Neutrophil (primary cell): ENCODE results near the gene PPFIBP2.

Experiments used
- H3K27ac ChIP-seq: fragments of 200-600 bp; sonication (generic); 2 replicates; pipeline ENCODE4 v1.5.1; 2016; ENCODE audit warnings: mild to moderate bottlenecking, moderate library complexity
- H3K27me3 ChIP-seq: fragments of 200-600 bp; sonication (generic); 2 replicates; pipeline ENCODE4 v1.6.0; 2016; ENCODE audit warnings: mild to moderate bottlenecking
- H3K36me3 ChIP-seq: fragments of 200-600 bp; sonication (generic); 2 replicates; pipeline ENCODE4 v1.5.1; 2017
- H3K4me1 ChIP-seq, 2 experiments: fragments of 200-600 bp in 1 of 2; sonication (generic) in 1 of 2; 1 replicate in 1 of 2; 2 replicates in 1 of 2; pipeline versions ENCODE4 v1.5.1 to v1.6.1; 2013 to 2016; ENCODE audit warnings: low read depth in 1 of 2, low read length in 1 of 2, mild to moderate bottlenecking in 1 of 2, moderate library complexity in 1 of 2; ENCODE audit not compliant: control insufficient read depth in 1 of 2, insufficient read depth in 1 of 2
- H3K4me3 ChIP-seq, 2 experiments: fragments of 200-600 bp in 1 of 2; sonication (generic) in 1 of 2; 1 replicate in 1 of 2; 2 replicates in 1 of 2; pipeline ENCODE4 v1.5.1; 2013 to 2016; ENCODE audit warnings: low read depth in 1 of 2, low read length in 1 of 2, mild to moderate bottlenecking in 1 of 2, moderate library complexity in 1 of 2
- H3K9me3 ChIP-seq: fragments of 200-600 bp; sonication (generic); 2 replicates; pipeline ENCODE4 v1.5.1; 2016
- CTCF ChIP-seq: fragments of 200-600 bp; sonication (generic); IDR thresholded peaks from 2 replicates; pipeline ENCODE4 v1.5.1; 2016; ENCODE audit warnings: antibody characterized with exemption

Gene PPFIBP2

DNA sequence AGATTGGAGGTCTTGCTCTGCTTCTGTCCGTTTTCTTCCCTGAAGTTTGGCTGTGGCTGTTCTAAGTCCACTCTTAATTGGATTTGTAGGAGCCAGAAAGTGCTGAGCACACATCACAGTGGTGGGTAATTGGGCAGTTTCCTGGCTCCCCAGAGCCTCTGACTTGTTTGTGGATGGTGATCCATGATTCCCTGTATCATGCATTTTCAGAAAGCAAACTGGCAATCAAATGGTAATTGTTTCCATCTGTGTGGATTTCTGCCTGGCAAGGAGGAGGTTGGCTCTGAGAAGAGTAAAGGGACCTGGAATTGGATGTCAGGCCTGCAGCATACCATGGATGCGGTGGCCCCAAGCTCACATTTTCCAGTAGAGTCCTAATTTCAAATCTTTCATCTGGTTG is 49.5 kb downstream of the PPFIBP2 start:
- no peaks in the 10 kb centered on the region for H3K4me1 ChIP-seq
- H3K27ac ChIP-seq, result no peak overlapping the region
- H3K36me3 ChIP-seq, result no peaks in the 10 kb centered on the region
- no peaks in the 10 kb centered on the region for H3K9me3 ChIP-seq
- no peak for TF ChIP-seq CTCF
- no peak overlapping the region for H3K4me3 ChIP-seq
- peaks cover 12% of the 10 kb centered on the region for H3K27me3 ChIP-seq

DNA sequence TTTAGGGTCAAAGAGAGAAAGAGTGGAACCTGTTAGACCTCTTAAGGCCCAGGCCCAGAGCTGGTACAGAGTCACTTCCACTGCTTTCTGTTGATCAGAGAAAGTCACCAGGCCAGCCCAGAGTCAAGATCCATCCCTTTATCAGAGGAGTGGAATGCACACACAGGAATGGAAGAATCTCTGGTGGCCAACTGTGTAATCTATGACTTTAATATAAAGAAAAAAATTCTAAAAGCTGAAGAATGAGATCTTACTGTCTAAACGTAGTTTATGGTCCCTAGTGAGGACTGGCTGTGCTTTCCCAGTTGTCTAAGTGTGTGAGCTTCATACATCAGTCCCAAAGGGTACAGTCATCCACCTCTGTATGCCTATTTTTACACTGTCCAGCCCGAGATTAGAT is 51.0 kb downstream of the PPFIBP2 start:
- Histone ChIP-seq H3K9me3 (no peaks in the 10 kb centered on the region), H3K36me3 (no peaks in the 10 kb centered on the region), H3K27me3 (peaks cover 15% of the 10 kb centered on the region), H3K4me1 (no peaks in the 10 kb centered on the region), H3K27ac (no peak overlapping the region), H3K4me3 (no peak overlapping the region)
- TF ChIP-seq CTCF, result no peak

DNA sequence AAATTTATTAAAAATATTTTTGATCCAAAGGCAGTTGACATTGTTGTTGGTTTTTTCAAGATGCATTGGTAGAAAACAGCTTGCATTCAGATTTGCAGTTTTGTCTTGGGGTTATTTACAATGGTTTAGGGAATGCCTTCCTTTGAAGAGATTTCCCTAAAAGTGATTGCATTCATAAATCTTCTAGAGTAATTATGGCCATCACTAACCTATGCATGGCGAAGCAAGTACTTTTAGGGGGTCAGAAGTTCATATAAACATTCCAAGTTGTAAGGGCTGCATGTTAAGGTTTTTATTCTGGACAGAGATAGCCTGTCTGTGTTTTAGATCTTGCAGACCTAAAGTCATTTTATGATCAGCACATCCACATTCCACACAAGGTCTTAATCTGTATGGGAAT is 53.5 kb downstream of the PPFIBP2 start:
- H3K4me3 ChIP-seq, result no peak overlapping the region
- H3K27me3 ChIP-seq, result peaks cover 22% of the 10 kb centered on the region
- TF ChIP-seq CTCF, result no peak
- no peaks in the 10 kb centered on the region for H3K36me3 ChIP-seq
- H3K27ac ChIP-seq, result no peak overlapping the region
- H3K9me3 ChIP-seq, result no peaks in the 10 kb centered on the region
- H3K4me1 ChIP-seq, result peaks cover 0 to 6% of the 10 kb centered on the region in 2 experiments

DNA sequence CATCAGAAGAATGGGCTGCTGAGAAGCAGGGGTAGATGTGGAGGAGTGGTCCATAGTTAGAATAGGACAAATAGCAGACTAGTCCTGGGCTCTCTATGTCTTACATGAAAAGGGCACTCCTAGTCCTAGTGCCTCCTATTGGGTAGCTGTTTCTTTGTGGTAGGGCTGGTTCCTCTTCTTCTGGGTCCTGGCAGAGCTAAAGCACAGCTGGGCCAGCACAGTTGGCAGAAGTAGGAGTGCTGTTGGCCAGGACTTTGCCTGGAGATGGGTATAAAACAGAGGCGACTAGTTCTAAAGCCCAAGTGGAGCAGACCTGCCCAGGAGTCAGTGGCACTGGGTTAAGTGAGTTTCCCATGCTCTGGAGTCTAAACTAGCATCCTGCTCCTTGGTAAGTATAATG is 55.2 kb downstream of the PPFIBP2 start:
- Histone ChIP-seq H3K27ac (no peak overlapping the region), H3K9me3 (no peaks in the 10 kb centered on the region), H3K4me3 (no peak overlapping the region), H3K27me3 (peaks cover 31% of the 10 kb centered on the region), H3K4me1 (peaks cover 0 to 15% of the 10 kb centered on the region in 2 experiments), H3K36me3 (no peaks in the 10 kb centered on the region)
- no peak for TF ChIP-seq CTCF

DNA sequence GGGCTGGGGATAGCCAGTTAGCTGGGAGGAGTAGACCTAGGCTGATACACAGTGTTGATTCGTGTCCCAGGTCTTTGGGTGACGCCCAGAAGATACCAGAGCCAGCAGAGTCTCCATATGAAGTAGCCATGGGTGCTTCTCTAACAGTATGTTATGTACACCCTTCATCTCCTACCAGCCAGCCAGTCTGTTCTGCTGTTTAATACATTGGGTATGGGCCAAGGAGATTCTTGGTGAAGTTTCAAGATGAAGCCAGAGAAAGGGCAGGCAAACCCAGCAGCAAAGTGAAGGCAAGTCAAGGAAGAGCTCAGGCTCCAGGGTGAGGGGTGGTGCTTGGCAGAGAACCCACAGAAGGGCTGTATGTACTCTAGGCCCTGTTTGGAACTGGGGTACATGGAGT is 56.4 kb downstream of the PPFIBP2 start:
- peaks cover 0 to 15% of the 10 kb centered on the region in 2 experiments for H3K4me1 ChIP-seq
- H3K27ac ChIP-seq, result no peak overlapping the region
- no peaks in the 10 kb centered on the region for H3K9me3 ChIP-seq
- no peak overlapping the region for H3K4me3 ChIP-seq
- peaks cover 43% of the 10 kb centered on the region for H3K27me3 ChIP-seq
- no peaks in the 10 kb centered on the region for H3K36me3 ChIP-seq
- no peak for TF ChIP-seq CTCF
